NK-92 treated with Interleukin-12 subunit alpha and Interleukin-12 subunit beta, amount 100 ng/mL, for 24 hours (cell line): Measurements from ENCODE around the gene KRT15.
"Not testable (repeated sequence)": the region's sequence is repeated elsewhere in the genome, so short reads cannot be mapped to it uniquely, and the experiment has no call there.

Source experiments
- DNase-seq: peaks from one replicate; lab custom pipeline; 2025; lab: John Stamatoyannopoulos, UW

Gene KRT15

GRCh38 chr17:41544491-41544892, 25.8 kb upstream of the KRT15 start:
- no peak for DNase-seq

DNA sequence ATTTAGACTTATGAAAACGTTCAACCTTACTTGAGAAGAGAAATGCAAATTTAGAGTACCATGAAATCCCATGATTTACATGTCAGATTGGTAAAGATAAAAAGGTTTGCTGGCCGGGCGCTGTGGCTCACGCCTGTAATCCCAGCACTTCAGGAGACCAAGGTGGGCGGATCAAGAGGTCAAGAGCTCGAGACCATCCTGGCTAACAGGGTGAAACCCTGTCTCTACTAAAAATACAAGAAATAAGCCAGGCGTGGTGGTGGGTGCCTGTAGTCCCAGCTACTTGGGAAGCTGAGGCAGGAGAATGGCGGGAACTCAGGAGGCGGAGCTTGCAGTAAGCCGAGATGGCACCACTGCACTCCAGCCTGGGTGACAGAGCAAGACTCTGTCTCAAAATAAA, 24.1 kb upstream of the KRT15 start:
- DNase-seq = not testable (repeated sequence)

GRCh38 chr17:41542357-41542756, 23.7 kb upstream of the KRT15 start:
- DNase-seq = no peak

GRCh38 chr17:41540921-41541625, 22.4 kb upstream of the KRT15 start:
- DNase-seq = no peak

GRCh38 chr17:41539979-41540701, 21.4 kb upstream of the KRT15 start:
- DNase-seq = no peak

DNA sequence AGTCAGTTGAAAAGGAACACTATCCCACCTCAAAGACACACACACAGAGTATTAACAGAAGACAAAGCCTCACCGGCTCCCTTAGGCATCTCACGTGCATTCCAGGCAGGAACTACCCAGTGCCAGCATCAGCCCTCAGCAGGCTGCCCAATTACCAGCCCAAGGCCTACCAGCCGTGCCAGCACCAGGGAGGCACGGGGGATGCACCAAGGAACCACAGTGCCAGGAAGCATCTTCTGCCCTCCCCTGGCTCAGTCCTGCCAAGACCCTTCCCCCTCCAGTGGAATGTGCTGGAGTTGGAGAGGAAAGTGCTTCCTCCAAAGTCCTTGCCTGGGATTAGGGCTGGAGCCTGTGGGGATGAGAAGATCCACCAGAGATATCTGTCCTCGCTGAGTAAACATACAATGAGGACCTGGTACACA, 20.4 kb upstream of the KRT15 start:
- no peak for DNase-seq

DNA sequence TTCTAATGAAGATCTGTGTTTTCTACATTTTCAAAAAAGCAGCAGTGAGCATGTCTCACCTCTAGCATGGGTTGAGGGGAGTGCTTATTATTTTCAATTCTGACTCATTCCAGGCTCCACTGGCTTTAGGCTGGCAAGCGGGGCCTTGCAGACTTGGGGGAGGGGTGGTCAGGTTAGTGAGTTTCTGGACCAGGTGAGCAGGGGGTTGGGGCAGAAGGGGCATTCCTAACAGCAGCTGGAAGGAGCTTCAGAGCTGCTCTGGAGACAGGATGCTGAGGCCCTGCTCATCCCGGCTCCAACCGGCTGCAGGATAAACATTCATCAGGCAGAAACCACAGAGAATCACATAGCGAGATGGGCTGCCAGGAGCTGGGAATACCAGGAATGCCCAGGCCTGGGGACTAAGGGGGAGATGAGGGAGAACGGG, 19.9 kb upstream of the KRT15 start:
- DNase-seq = no peak

GRCh38 chr17:41537990-41538389, 19.3 kb upstream of the KRT15 start:
- DNase-seq = no peak

DNA sequence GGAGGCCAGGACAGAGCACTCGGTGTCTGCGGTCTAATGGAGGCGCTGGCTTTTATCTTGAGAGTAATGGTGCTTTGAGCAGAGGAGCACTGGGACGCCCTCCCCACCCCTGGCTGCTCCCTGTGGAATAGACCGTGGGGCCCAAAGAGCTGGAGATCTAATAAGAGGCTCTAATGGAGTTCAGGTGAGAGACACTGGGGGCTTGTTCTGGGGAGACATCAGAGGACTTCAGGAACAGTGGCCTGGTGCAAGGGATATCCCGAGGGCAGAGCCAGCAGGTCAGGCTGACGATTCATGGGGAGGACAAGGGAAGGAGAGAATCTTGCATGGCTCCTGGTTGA, 18.9 kb upstream of the KRT15 start:
- no peak for DNase-seq

- no peak for DNase-seq
Measured at GRCh38 chr17:41536741-41537613, 18.3 kb upstream of the KRT15 start.

DNA sequence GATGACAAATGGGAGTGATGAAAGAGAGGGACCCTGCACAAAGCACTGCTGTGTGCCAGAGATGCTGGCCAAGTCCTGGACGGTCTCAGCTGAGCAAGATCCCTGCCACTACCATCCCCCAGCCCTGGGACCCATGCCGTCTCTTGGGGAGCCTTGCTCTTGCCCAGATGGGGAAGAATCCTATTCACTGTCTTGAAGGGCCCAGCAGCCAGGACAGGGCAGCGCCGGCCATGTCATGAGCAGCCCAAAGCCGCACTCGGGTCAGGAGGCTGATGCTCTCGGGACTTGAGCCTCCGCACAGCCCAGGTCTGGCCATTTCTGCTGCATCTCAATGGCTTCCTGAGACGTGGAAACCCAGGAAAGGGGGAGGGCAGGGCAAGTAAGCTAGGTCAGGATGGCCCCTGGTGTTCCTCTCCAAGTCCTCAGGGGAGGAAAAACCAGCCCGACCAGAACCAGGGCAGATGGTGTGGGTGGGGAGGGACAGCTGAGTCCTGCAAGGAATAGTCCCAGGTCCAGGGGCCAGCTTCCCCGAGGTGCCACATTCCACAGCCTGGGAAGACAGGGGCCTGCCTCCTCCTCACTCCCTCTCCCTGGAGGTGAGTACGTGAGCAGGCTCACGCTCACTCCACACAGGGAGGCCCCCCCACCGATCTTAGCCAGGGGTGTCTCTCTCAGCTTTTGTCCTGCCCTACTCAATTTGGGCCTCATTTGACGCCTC, 17.2 kb upstream of the KRT15 start:
- DNase-seq = no peak

DNA sequence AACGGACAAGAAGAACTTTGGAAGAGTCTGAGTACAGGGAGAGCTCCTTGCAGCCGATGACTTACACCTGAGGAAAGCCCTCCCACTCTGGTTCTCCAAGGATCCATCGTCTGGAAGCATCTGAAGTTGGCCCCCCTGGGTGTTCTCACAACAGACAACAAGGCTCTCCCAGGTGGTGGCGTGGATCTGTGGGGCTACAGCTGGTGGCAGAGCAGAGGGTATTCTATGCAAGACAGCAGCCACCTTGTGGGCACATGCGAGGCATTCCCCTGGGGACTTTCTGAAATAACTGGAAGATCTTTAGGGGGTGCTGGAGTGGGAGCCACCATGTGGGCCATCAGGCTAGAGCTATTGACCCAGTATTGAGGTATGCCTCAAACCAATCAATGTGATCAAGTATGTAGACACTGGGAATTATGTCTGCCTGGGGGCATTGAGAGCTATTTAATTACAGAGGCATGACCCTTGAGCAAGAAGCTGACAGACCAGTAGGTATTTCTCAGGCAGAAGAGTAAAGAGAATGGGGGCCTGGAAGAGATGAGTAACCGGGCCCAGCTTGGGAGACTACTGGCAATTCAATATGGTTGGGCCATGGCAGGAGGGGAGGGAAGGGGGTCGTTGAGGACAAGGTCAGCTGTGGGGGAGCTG, 16.3 kb upstream of the KRT15 start:
- DNase-seq = no peak

GRCh38 chr17:41533613-41534012, 14.9 kb upstream of the KRT15 start:
- no peak for DNase-seq

DNA sequence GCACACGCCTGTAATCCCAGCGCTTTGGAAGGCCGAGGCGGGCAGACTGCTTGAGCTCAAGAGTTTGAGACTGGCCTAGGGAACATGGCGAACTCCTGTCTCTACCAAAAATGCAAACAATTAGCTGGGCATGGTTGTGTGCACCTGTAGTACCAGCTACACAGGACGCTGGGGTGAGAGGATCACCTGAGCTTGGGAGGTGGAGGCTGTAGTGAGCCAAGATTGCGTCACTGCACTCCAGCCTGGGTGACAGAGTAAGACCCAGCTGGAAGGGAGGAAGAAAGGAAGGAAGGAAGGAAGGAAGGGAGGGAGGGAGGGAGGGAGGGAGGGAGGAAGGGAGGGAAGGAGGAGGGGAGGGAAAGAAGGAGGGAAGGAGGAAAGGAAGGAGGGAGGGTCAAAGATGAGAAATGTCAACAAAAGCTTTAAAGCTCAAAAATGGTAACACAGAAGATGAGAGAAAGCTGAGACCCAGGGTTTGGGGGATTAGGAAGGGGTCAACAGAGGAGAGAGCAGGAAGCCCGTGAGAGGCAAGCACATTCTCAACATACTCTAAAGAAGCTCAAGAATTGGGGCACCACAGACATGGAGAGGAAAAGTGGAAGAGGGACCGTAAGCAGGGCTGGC, 14.4 kb upstream of the KRT15 start:
- no peak for DNase-seq

DNA sequence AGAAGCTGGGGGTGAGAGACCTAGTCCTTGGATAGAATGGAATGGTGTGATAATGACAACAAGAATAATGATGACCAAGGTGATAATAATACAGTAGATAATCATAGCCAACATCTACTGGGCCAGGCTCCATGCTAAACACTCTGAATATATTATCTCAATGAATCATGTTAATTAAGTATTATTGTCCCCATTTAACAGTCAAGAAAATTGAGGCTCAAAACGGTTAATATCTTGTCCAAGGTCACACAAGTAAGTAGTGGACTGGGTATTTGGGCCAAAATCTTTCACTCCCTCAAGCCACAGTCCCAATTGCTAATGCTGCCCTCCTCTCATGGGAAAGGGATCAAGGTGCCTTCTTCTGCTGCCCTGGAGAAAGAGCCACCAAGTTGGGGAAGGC, 13.3 kb upstream of the KRT15 start:
- no peak for DNase-seq

GRCh38 chr17:41530062-41531048, 11.7 kb upstream of the KRT15 start:
- no peak for DNase-seq

- DNase-seq = no peak
Measured at GRCh38 chr17:41529491-41529915, 10.8 kb upstream of the KRT15 start.

DNA sequence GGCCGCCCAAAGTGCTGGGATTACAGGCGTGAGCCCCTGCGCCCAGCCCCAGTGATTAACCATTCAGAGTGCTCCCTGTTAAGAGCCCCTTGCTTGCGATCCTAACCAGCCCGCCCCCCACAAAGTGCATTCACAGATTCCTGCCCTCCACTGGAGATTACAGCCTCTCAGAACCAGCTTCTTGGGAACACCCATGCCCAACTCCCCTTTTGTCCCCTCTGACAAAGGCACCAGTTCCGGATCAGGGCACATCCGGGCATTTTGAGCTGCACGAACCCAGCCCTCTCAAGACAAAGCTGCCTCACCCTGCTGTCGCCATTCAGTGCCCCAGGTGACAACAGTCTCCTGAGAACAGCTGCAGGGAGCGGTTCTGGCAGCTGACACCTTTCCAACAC, 10.3 kb upstream of the KRT15 start:
- DNase-seq = no peak

DNA sequence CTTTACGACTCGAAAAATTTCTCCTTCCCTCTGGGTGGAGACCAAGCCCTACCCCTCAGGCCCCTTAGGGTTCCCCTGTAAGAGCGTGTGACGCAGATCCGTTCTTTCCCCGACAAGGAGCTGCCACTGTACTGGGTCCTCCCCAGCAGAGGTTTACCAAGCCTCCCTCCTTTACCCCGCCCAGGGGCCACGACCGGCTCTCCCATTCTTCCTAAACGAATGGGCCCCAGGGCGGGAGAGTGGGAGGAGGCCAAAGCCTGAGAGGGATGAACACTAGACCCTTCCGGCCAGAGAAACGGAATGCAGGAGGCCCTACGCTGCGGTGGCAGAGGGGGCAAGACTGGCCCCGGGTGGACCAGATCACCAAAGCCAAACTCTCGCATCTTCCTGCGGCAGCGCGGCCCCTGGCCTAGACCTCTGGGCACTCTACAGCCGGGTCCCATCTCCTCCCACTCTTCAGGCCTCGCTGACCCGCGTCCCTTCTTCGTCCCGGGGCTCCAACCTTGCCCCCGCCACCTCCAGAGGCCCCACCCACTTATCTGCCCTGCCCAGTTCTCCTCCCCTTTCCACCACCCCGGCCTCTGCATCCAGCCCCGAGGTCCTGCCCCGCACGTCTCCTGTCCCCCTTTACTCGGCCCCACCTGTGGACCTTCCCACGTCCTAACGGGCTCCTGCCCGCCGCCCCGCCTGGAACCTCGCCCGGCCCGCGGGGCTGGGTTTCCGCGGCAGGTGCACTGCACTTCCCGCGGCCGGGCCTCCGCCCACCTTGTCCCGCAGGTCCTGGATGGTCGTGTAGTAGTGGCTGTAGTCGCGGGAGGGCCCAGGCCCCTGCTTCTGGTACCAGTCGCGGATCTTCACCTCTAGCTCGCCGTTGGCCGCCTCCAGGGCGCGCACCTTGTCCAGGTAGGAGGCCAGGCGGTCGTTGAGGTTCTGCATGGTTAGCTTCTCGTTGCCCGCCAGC, 8.7 kb upstream of the KRT15 start:
- DNase-seq = no peak
